ENCODE results near the gene DIPK1A. TPM values are rescaled to one million over a fixed set of nuclear protein-coding genes. Genes with fewer than 3 reads are reported as not detected.

Gene DIPK1A
- total and polyA plus RNA-seq, 12 donors: 0.91 to 10.2 (median 3.0) TPM

GRCh38 chr1:92820024-92820423 is 141.2 kb downstream of the DIPK1A start:
- TF ChIP-seq POLR2A (IDR thresholded peaks at IDR 0.05) (no peak), CTCF (IDR thresholded peaks at IDR 0.05) (no peak)

GRCh38 chr1:92817986-92818764 is 143.1 kb downstream of the DIPK1A start:
- Histone ChIP-seq H3K9me3 (replicated peaks in 1 of 3) (no peaks in the 10 kb centered on the region), H3K27me3 (no peaks in the 10 kb centered on the region), H3K36me3 (replicated peaks in 1 of 2) (no peaks in the 10 kb centered on the region), H3K27ac (no peak overlapping the region), H3K4me3 (no peak overlapping the region), H3K4me1 (replicated peaks in 1 of 2) (no peaks in the 10 kb centered on the region)
- 93 to 98% (median 96%) methylated on average over 3 of the region's 3 CpGs for whole genome bisulfite sequencing, 4 donors
- no peak for TF ChIP-seq POLR2A (IDR thresholded peaks at IDR 0.05)
- TF ChIP-seq CTCF (IDR thresholded peaks at IDR 0.05): peak; percentile 52 to 84 (median 70)
- DNase-seq: peak in 3 of 7 donors; percentile 33 to 52 (median 40)
- intact Hi-C loops (cut with DNase I): no loop called here

More at GRCh38 chr1:92820024-92820423, 141.2 kb downstream of the DIPK1A start:
- Histone ChIP-seq H3K27ac (no peak overlapping the region), H3K4me1 (replicated peaks in 1 of 2) (no peaks in the 10 kb centered on the region), H3K4me3 (no peak overlapping the region), H3K36me3 (replicated peaks in 1 of 2) (no peaks in the 10 kb centered on the region), H3K9me3 (replicated peaks in 1 of 3) (no peaks in the 10 kb centered on the region), H3K27me3 (no peaks in the 10 kb centered on the region)
- WGBS, 4 donors: 68 to 82% (median 70%) methylated on average over 3 of the region's 3 CpGs
- no peak for DNase-seq
- intact Hi-C loops (cut with DNase I): no loop called here

GRCh38 chr1:92817137-92817697 is 144.0 kb downstream of the DIPK1A start:
- no peak for DNase-seq
- H3K36me3 ChIP-seq (replicated peaks in 1 of 2): no peaks in the 10 kb centered on the region
- no peaks in the 10 kb centered on the region for H3K4me1 ChIP-seq (replicated peaks in 1 of 2)
- no peak overlapping the region for H3K27ac ChIP-seq
- H3K4me3 ChIP-seq: no peak overlapping the region
- no peaks in the 10 kb centered on the region for H3K9me3 ChIP-seq (replicated peaks in 1 of 3)
- intact Hi-C loops (cut with DNase I): no loop called here
- WGBS, 4 donors: 69 to 92% (median 79%) methylated on average over 1 of the region's 1 CpG
- TF ChIP-seq POLR2A (IDR thresholded peaks at IDR 0.05): no peak
- no peak for TF ChIP-seq CTCF (IDR thresholded peaks at IDR 0.05)
- no peaks in the 10 kb centered on the region for H3K27me3 ChIP-seq

- intact Hi-C loops (cut with DNase I): no loop called here
- H3K4me1 ChIP-seq (replicated peaks in 1 of 2): no peaks in the 10 kb centered on the region
- H3K27ac ChIP-seq: no peak overlapping the region
- WGBS, 4 donors: 74 to 89% (median 88%) methylated on average over 2 of the region's 2 CpGs
- H3K27me3 ChIP-seq: no peaks in the 10 kb centered on the region
- no peaks in the 10 kb centered on the region for H3K36me3 ChIP-seq (replicated peaks in 1 of 2)
- no peak overlapping the region for H3K4me3 ChIP-seq
- TF ChIP-seq POLR2A (IDR thresholded peaks at IDR 0.05) (no peak), CTCF (IDR thresholded peaks at IDR 0.05) (no peak)
- no peak for DNase-seq
- H3K9me3 ChIP-seq (replicated peaks in 1 of 3): no peaks in the 10 kb centered on the region
These were observed 144.5 kb downstream of the DIPK1A start for GRCh38 chr1:92816732-92817131.

All from adrenal gland (tissue), 12 donors.